ENCODE data around the gene ANKRD66.

Gene ANKRD66

DNA sequence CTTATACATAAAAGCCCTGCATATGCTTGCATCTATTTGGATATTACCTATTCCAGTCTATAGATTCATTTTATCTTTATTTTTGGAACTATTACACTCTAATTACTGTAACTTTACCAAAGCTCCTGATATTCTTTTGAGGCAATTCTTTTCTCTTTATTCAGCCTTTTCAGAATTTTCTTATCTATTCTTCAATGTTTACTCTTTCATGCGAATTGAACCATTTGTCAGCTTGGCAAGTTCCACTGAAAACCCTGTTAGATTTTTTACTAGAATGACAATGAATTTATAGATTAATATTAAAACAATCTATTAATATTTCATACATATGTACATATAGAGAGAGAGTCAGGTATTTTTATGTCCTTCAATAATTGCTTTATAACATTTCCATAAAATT lies 45.9 kb downstream of the ANKRD66 start:
- DNase-seq = no peak

DNA sequence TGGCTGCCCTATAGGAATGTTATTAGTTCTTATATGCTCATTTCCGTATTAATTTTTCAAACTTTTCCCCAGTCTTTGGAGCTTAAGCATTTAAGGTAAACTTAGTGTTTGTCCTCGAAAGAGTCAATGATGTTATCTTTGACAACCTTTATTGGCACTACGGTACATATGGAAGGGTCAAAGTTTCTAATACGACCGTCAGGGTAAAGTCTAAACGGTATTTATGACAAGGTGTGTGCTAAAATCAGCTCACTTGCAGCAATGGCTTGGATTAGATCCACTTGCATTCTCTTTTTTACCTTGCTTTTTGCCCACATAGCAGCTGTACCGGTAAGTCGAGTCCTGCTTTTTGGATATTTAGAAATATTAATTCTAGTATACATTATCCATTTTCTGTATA lies 46.4 kb downstream of the ANKRD66 start, which contains the start of gene MEP1A:
TSS of gene MEP1A (plus strand) at position 252 of the 400 bp plus-strand sequence. CDS start at position 262, 10 bp downstream.
- DNase-seq = no peak

DNA sequence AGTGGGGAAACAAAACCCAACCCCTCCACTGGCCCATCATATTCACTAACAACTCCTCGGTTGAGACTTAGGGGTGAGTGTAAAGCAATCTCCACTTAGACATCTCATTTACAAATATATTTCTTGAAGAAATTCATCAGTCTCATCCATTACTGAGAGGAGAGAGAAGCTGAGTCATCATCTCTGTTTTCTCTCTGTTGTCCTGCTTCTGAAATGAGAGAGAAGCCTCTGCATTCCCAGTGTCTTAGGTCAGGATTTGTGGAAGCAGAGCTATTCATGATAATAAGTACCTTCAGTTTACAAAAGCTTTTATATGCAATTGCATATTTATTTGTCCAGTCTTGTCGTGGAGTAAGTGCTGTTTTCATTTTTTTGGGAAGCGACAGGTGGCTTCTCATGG lies 47.3 kb downstream of the ANKRD66 start:
- no peak for DNase-seq

DNA sequence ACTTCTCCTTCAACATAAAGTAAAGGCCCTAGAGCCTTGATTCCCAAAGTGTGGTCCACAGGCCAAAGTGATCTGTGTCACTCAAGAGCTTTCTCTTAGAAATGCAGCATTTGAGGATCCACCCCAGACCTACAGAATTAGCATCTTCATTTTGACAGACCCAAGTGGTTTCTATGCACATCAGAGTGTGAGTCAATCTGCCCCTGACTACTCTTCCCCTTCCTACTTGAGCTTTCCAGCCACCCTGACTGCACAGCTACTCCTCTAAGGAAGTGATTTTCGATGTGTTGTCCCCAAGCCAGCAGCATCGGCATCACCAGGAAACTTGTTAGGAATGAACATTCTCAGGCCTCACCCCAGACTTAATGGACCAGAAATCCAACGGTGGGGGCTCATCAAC lies 49.1 kb downstream of the ANKRD66 start:
- DNase-seq = no peak

DNA sequence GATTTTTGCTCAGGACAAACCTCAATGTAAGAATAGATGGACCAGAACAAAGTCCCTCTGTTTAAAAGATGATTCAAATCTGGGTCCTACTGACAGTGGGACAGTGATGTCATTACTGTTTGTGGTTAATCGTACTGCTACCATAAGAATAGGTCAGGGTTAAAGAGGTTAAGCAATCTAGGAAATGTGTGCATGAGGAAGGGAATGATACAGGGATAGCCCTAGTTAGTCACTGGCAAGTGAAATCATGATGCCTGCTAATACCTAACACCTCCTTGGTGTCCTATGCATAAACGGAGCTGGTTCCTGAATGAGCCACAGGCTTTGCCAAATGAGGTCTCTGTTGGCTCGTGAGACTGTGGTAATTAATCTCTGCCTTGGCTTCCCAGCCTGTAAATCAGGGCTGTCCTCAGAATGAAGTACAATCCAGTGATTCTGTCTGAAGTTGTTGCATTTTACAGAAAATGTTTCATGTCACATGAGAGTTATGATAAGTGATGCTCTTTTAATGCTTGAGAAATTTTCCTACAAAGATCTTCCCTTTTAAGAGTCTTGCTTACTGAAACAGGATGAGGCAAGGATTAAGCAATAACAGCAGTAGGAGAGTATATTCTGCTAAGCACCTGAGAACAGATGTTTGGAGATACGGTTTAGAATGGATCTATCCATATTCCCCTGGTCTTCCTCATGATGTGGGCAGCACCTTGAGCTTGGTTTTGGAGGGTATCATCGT lies 50.3 kb downstream of the ANKRD66 start:
- DNase-seq = no peak

DNA sequence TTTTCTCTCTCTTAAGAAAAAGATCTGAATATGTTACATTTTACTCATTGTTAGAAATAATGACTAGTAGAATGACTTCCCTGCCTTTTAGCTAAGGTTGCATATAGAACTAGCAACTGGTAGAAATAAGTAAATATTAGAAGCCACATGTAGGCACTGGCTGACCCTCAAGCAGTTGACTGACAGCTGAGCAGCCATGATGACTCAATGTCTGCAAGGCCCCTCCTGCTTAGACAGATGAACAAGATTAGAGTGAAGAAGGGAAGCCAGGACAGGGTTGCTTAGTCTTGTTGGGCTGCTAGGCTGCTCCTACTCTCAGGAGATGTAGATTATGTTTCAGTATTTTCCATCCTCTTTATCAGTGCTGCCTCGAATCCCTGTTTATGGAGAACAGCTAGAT lies 52.9 kb downstream of the ANKRD66 start:
- no peak for DNase-seq

DNA sequence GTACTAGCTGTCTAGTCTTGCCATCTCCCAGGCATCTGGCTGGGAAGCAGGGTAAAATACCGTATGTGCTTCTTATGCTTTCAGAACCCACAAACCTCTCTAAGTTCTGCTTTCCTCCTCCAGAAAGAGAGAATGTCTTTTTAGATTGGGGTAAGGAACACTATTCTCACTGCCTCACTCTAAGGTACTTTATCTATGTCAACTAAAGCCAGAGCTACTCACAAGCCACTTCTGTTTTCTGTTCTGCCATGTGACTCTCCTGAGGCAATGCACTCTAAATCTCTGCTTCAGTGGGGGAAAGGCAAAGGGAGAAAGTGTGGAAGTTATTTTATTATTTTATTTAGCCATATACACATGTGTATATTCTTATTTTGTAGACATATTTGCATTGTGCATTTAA lies 62.1 kb downstream of the ANKRD66 start:
- DNase-seq = no peak
